IMR-90 (cell line): ENCODE results near the gene KCNMA1. TPM values are rescaled to one million over a fixed set of nuclear protein-coding genes. Genes with fewer than 3 reads are reported as not detected.
A peak's percentile ranks its signal among the peaks of the same experiment; 100 is the strongest.

Source experiments
- ATAC-seq: fragments of 200-7000 bp; cut with Tn5 transposase; 2 replicates; pipeline ENCODE4 v1.9.1; 2020; ENCODE audit warnings: low read depth, mild to moderate bottlenecking, moderate library complexity
- BruUV-seq: library from RNA; stranded (reverse); fragments of 400-500 nt; replicated peaks from 2 replicates; lab custom pipeline; 2021; lab: Mats Ljungman, UMichigan
- CTCF ChIA-PET: fragments of 300-600 bp; formaldehyde crosslinking; extraction: SDS; loops from one replicate; lab custom pipeline; 2021; ENCODE audit warnings: antibody characterized with exemption; lab: Yijun Ruan, JAX
- POLR2A ChIA-PET: fragments of 300-600 bp; sonication (Branson Sonifier 250); formaldehyde crosslinking; loops from one replicate; lab custom pipeline; 2022; ENCODE audit warnings: antibody characterized with exemption; ENCODE audit not compliant: unreplicated experiment; lab: Charles Lee
- DNase-seq: peaks from one replicate; pipeline ENCODE4 v3.0.0; 2013
- H2AFZ ChIP-seq: replicated peaks from 2 replicates; pipeline ENCODE3; 2013; ENCODE audit warnings: low read length, mild to moderate bottlenecking; ENCODE audit not compliant: poor library complexity
- H2AK5ac ChIP-seq: 2 replicates; pipeline ENCODE4 v1.6.1; 2013; ENCODE audit warnings: low read depth, low read length, inconsistent platforms
- H2AK9ac ChIP-seq: replicated peaks from 2 replicates; pipeline ENCODE3; 2013; ENCODE audit warnings: mild to moderate bottlenecking, low read depth, low read length, moderate library complexity; ENCODE audit not compliant: poor library complexity
- H2BK120ac ChIP-seq: 2 replicates; pipeline ENCODE4 v1.6.1; 2013; ENCODE audit warnings: low read depth, low read length, inconsistent platforms
- H2BK15ac ChIP-seq: 3 replicates; pipeline ENCODE4 v1.6.1; 2013; ENCODE audit warnings: low read depth, low read length, inconsistent platforms
- H2BK20ac ChIP-seq: 2 replicates; pipeline ENCODE4 v1.6.1; 2013; ENCODE audit warnings: low read depth, mild to moderate bottlenecking, inconsistent platforms, low read length, moderate library complexity
- H2BK5ac ChIP-seq: 2 replicates; pipeline ENCODE4 v1.6.1; 2013; ENCODE audit warnings: mild to moderate bottlenecking, low read depth, low read length, inconsistent platforms; ENCODE audit not compliant: poor library complexity, severe bottlenecking
- H3K14ac ChIP-seq: replicated peaks from 2 replicates; pipeline ENCODE4 v1.6.1; 2013; ENCODE audit warnings: low read depth, low read length, inconsistent platforms
- H3K18ac ChIP-seq: 2 replicates; pipeline ENCODE4 v1.6.1; 2013; ENCODE audit warnings: low read depth, low read length, control low read depth
- H3K23ac ChIP-seq: 2 replicates; pipeline ENCODE4 v1.6.1; 2013; ENCODE audit warnings: low read depth, low read length, inconsistent platforms
- H3K27ac ChIP-seq: 2 replicates; pipeline ENCODE4 v1.5.1; 2013; ENCODE audit warnings: mild to moderate bottlenecking, control low read depth, low read length; ENCODE audit not compliant: insufficient read depth
- H3K27me3 ChIP-seq: 2 replicates; pipeline ENCODE4 v1.6.1; 2013; ENCODE audit warnings: low read length; ENCODE audit not compliant: control insufficient read depth, insufficient read depth
- H3K36me3 ChIP-seq: 2 replicates; pipeline ENCODE4 v1.6.1; 2013; ENCODE audit warnings: low read length, mixed read lengths; ENCODE audit not compliant: control insufficient read depth, insufficient read depth
- H3K4ac ChIP-seq: 2 replicates; pipeline ENCODE4 v1.6.1; 2013; ENCODE audit warnings: low read depth, low read length, inconsistent platforms
- H3K4me1 ChIP-seq: 2 replicates; pipeline ENCODE4 v1.6.1; 2013; ENCODE audit warnings: low read length, mixed read lengths; ENCODE audit not compliant: control insufficient read depth, insufficient read depth
- H3K4me2 ChIP-seq: 2 replicates; pipeline ENCODE4 v1.6.1; 2013; ENCODE audit warnings: low read depth, mild to moderate bottlenecking, control low read depth, low read length, moderate library complexity
- H3K4me3 ChIP-seq: 2 replicates; pipeline ENCODE4 v1.5.1; 2013; ENCODE audit warnings: low read depth, mild to moderate bottlenecking, control low read depth, low read length, moderate library complexity; ENCODE audit not compliant: insufficient read depth
- H3K56ac ChIP-seq: 2 replicates; pipeline ENCODE4 v1.6.1; 2013; ENCODE audit warnings: low read length, inconsistent platforms; ENCODE audit not compliant: insufficient read depth; ENCODE audit errors: extremely low read depth
- H3K79me1 ChIP-seq, 2 experiments: 2 replicates each; pipeline ENCODE4 v1.6.1; 2013; ENCODE audit warnings: low read length in 2 of 2, inconsistent platforms in 1 of 2, low read depth in 1 of 2
- H3K9ac ChIP-seq: 2 replicates; pipeline ENCODE4 v1.6.1; 2013; ENCODE audit warnings: low read depth, low read length, control low read depth
- H3K9me1 ChIP-seq: 2 replicates; pipeline ENCODE4 v1.6.1; 2013; ENCODE audit warnings: low read length, inconsistent platforms; ENCODE audit not compliant: insufficient read depth
- H3K9me3 ChIP-seq: 2 replicates; pipeline ENCODE4 v1.6.1; 2013; ENCODE audit warnings: low read length; ENCODE audit not compliant: control insufficient read depth, insufficient read depth
- H4K20me1 ChIP-seq: 2 replicates; pipeline ENCODE4 v1.6.1; 2013; ENCODE audit warnings: low read length, inconsistent platforms; ENCODE audit not compliant: insufficient read depth
- H4K5ac ChIP-seq: 2 replicates; pipeline ENCODE4 v1.6.1; 2013; ENCODE audit warnings: mild to moderate bottlenecking, low read depth, low read length, control low read depth
- H4K8ac ChIP-seq, 2 experiments: 2 replicates each; pipeline ENCODE4 v1.6.1; 2013; ENCODE audit warnings: low read depth in 2 of 2, low read length in 2 of 2, control low read depth in 1 of 2, inconsistent platforms in 1 of 2
- H4K91ac ChIP-seq: 2 replicates; pipeline ENCODE4 v1.6.1; 2013; ENCODE audit warnings: low read depth, low read length, inconsistent platforms; ENCODE audit not compliant: insufficient read depth
- CHD1 ChIP-seq: IDR thresholded peaks from 2 replicates; pipeline ENCODE4 v1.6.1; 2012; ENCODE audit warnings: low read depth, low read length, improper control_type of control experiment
- WGBS, 2 experiments: methylation state at CpG; one replicate each; pipeline versions ENCODE4 v1.1.5 to v1.1.7; 2013; ENCODE audit warnings: missing lambda C conversion rate in 2 of 2; ENCODE audit not compliant: insufficient read length in 1 of 2; ENCODE audit errors: extremely low coverage in 2 of 2; 5-methylcytosine and 5-hydroxymethylcytosine counted together
- dilution Hi-C: fragments of 300-500 bp; cut with HindIII; formaldehyde crosslinking; loops from one replicate; pipeline ENCODE4 v1.14.3; 2018; ENCODE audit warnings: low sequenced_read_pairs; ENCODE audit not compliant: unreplicated experiment
- in situ Hi-C: fragments of 300-500 bp; cut with MboI; formaldehyde crosslinking; loops from 3 replicates; pipeline ENCODE4 v1.14.3; 2019; ENCODE audit warnings: low sequenced_read_pairs, inconsistent platforms, mixed read lengths
- intact Hi-C: fragments of 100-400 bp; cut with micrococcal nuclease; formaldehyde crosslinking; loops from 2 replicates; pipeline ENCODE4 v1.10.0; 2022
- polyA plus RNA-seq, 3 experiments: library from polyadenylated mRNA; depleted of rRNA; stranded (reverse); fragments of >200 nt; gene quantifications; 2 replicates each; pipeline ENCODE4 v1.2.3, GENCODE V29; 2012; ENCODE audit warnings: low replicate concordance in 1 of 3
- total RNA-seq: library from RNA; depleted of rRNA; stranded (reverse); fragments of >200 nt; gene quantifications from 2 replicates; pipeline ENCODE4 v1.2.3, GENCODE V29; 2012
- TF ChIP-seq, protein P1 (sequence below): conservative IDR thresholded peaks from 2 replicates; pipeline ENCODE4 v1.5.1; 2012; ENCODE audit warnings: mild to moderate bottlenecking, low read depth, low read length, improper control_type of control experiment

Gene KCNMA1
- total and polyA plus RNA-seq, 2 of the 4 experiments (the other 2 are of a cell fraction): 25.6 to 29.6 TPM

DNA sequence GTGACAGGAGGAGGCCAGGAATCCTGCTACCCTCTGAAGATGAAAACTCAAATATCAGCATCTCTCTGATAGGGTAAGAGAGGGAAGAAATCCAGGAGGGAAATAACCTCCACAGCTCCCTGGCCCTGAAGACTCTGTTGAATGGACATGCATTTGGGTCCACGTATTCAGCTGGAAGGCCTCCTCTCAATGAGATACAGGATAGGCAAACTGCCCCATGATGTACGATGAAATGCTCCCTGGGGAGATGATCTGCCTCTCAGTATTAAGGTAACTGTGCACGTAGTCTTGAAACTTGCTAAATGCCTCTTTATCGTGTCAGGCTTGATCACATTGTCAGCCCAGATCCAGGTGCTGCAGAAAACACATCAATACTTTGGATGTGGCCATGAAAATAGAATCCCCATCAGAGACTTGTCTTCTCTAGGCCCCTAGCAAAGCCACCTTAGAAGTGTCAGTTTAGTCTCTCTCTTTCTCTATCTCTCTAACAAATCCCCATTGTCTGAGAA lies 384.0 kb downstream of the KCNMA1 start:
- Histone ChIP-seq H2AK9ac (no peak overlapping the region), H3K27me3 (no peaks in the 10 kb centered on the region), H3K14ac (no peak overlapping the region), H3K27ac (no peak overlapping the region), H3K9me1 (0 out of 2 replicates have a peak, but pooled peaks cover 8% of the 10 kb centered on the region), H4K20me1 (no peaks in the 10 kb centered on the region), H4K5ac (no peak overlapping the region), H3K4me3 (no peak overlapping the region), H3K9me3 (no peaks in the 10 kb centered on the region), H3K79me1 (no peaks in the 10 kb centered on the region), H3K18ac (no peak overlapping the region), H2AFZ (no peak overlapping the region), H2AK5ac (no peak overlapping the region), H3K4me1 (peaks cover 7% of the 10 kb centered on the region), H3K4me2 (no peak overlapping the region), H3K36me3 (no peaks in the 10 kb centered on the region), H2BK15ac (no peak overlapping the region), H2BK5ac (no peak overlapping the region), H3K9ac (no peak overlapping the region), H2BK120ac (0 out of 2 replicates have a peak overlapping the region, but pooled peaks have one; percentile 21), H3K23ac (no peak overlapping the region), H4K91ac (no peak overlapping the region), H3K4ac (no peak overlapping the region), H3K56ac (no peak overlapping the region), H2BK20ac (no peak overlapping the region), H4K8ac (no peak overlapping the region)
- TF ChIP-seq CHD1: no peak
- TF ChIP-seq, protein P1, sequence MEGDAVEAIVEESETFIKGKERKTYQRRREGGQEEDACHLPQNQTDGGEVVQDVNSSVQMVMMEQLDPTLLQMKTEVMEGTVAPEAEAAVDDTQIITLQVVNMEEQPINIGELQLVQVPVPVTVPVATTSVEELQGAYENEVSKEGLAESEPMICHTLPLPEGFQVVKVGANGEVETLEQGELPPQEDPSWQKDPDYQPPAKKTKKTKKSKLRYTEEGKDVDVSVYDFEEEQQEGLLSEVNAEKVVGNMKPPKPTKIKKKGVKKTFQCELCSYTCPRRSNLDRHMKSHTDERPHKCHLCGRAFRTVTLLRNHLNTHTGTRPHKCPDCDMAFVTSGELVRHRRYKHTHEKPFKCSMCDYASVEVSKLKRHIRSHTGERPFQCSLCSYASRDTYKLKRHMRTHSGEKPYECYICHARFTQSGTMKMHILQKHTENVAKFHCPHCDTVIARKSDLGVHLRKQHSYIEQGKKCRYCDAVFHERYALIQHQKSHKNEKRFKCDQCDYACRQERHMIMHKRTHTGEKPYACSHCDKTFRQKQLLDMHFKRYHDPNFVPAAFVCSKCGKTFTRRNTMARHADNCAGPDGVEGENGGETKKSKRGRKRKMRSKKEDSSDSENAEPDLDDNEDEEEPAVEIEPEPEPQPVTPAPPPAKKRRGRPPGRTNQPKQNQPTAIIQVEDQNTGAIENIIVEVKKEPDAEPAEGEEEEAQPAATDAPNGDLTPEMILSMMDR: no peak
- WGBS, 2 experiments: 89% methylated on average over 4 of the region's 4 CpGs; no CpG with 5 or more reads in 1 of the 2 experiments
- BruUV-seq: no TSS peak
- CTCF ChIA-PET: no interaction called here
- ATAC-seq: no peak
- dilution Hi-C loops: no loop called here
- POLR2A ChIA-PET: no interaction called here
- in situ Hi-C loops: loop anchor here (5.0 kb wide), 1 partner anchor 389 kb away; no protein-coding TSS in a partner anchor
- intact Hi-C loops: loop anchor here (5.0 to 10.0 kb wide), 3 partner anchors 139 to 459 kb away; no protein-coding TSS in a partner anchor
- DNase-seq: no peak
